Measurements from ENCODE around the gene CSF3.

DNA sequence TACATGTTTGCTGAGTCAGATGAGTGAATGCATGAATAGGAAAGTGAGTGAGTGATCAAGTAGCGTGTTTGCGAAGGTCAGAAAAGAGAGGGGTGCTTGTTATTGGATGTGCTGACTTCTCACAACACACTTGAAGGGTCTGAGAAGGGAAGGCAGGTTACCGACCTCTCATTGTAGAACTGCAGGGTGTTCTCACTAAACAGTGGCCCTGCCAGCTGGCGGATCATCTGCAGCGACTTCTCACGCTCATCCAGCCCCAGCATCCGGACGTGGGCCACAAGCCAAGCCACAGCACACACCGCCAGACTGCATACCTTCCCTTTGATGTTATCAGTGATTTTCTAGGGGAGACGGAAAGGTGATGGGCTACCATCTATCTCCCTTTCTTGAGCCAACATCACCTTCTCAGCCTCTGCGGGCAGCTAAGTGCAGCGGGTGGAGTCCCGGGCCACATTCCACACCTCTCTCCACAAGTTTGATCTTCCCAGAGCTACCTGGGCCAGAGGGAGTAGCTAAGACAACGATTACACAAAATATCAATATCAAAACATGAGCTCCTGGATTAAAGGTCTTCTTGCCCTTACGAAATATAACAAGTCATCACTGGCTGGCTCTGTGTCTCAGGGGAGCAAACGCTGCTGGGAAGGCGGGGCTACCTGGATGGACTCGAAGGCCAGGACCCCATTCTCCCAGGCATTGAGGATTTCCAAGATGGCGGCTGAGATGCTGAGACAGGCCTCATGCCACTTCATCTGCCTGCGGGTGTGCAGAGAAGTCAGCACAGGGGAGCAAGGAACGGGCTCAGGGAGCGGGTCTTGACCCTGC, 11.0 kb downstream of the CSF3 start:
- TF ChIP-seq, protein P1, sequence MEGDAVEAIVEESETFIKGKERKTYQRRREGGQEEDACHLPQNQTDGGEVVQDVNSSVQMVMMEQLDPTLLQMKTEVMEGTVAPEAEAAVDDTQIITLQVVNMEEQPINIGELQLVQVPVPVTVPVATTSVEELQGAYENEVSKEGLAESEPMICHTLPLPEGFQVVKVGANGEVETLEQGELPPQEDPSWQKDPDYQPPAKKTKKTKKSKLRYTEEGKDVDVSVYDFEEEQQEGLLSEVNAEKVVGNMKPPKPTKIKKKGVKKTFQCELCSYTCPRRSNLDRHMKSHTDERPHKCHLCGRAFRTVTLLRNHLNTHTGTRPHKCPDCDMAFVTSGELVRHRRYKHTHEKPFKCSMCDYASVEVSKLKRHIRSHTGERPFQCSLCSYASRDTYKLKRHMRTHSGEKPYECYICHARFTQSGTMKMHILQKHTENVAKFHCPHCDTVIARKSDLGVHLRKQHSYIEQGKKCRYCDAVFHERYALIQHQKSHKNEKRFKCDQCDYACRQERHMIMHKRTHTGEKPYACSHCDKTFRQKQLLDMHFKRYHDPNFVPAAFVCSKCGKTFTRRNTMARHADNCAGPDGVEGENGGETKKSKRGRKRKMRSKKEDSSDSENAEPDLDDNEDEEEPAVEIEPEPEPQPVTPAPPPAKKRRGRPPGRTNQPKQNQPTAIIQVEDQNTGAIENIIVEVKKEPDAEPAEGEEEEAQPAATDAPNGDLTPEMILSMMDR (IDR thresholded peaks at IDR 0.05), result no peak
- TF ChIP-seq POLR2A (IDR thresholded peaks at IDR 0.05), result no peak
